Brain pericyte (primary cell): ENCODE measurements around the gene ADGRG7.
"Not testable (repeated sequence)": the region's sequence is repeated elsewhere in the genome, so short reads cannot be mapped to it uniquely, and the experiment has no call there.

Source experiments
- DNase-seq: peaks from one replicate; pipeline ENCODE4 v3.0.0-alpha.2; 2012; ENCODE audit warnings: low read depth, low spot score

The ADGRG7 gene, protein sequence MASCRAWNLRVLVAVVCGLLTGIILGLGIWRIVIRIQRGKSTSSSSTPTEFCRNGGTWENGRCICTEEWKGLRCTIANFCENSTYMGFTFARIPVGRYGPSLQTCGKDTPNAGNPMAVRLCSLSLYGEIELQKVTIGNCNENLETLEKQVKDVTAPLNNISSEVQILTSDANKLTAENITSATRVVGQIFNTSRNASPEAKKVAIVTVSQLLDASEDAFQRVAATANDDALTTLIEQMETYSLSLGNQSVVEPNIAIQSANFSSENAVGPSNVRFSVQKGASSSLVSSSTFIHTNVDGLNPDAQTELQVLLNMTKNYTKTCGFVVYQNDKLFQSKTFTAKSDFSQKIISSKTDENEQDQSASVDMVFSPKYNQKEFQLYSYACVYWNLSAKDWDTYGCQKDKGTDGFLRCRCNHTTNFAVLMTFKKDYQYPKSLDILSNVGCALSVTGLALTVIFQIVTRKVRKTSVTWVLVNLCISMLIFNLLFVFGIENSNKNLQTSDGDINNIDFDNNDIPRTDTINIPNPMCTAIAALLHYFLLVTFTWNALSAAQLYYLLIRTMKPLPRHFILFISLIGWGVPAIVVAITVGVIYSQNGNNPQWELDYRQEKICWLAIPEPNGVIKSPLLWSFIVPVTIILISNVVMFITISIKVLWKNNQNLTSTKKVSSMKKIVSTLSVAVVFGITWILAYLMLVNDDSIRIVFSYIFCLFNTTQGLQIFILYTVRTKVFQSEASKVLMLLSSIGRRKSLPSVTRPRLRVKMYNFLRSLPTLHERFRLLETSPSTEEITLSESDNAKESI

DNA sequence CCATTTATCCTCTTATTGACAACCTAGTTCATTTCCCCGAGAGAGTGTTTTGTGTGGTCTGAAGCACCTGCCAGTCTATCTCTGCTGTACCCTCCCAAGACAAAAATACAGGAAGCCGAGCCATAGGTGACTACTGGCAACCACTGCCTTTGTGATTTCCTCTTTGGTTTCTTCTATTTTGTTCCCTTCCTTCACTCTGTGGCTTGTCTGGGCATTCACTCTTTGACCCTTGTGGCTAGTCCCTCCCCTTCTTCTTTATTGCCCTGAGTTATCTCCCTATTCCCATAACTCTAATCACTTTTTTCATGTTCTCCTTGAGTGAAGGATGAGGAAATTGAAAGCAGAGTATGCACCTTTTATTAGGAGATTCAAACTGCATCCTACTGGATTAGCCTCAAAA lies at the start of gene ADGRG7:
Gene ADGRG7 (plus strand): TSS at position 297 of the 400 bp plus-strand sequence. CDS start 256 bp downstream, outside the sequence.
- DNase-seq: no peak

DNA sequence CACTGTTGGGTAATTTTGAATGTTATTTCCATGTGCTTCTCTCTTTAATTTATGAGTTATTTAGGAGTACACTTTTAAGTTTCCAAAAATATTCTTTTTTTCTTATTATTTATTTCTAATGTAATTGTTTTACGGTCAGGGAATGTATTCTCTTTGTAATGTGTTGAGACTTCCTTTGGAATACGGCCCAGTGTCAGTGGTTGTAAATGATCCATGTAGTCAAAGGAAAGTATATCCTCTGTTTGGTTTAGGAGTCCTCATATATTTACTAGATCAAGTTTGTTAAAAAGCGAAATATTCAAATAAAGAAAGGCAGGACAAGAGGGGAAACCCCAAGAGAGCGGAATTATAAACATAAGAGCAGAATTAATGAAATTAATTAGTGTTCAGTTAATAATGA lies 49.0 kb upstream of the ADGRG7 start:
- DNase-seq: no peak

DNA sequence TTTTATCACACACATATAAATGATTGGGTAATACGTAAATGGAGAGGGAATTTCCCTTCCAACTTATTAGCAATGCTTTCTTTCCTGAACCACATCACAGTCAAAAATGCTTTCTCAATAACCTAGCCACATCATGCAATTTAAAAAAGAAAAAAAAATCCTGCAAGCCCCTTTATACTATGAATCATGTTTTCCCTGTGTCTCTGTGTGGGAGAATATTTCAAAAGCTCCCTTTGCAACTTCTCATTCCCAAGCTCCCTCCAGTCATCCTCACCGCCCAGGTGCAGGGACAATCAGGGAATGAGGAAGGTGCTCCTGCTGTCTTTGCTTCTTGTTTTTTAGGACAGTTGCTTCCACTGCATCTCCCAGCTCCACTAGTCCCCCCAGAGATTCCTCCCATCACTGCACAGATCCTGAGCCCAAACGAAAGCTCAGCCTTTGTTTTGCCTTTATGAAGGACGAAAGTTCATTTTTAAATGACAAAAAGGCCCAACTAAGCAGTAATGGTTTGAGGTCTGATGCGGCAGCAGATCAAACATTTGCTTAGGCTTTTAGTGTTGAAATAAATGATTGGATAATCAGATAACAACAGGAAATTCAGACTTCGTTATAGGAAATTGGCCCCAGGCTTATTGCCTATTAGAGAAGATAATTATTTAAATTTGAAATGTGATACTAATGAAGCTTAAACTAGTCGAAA lies 47.8 kb upstream of the ADGRG7 start:
- no peak for DNase-seq

DNA sequence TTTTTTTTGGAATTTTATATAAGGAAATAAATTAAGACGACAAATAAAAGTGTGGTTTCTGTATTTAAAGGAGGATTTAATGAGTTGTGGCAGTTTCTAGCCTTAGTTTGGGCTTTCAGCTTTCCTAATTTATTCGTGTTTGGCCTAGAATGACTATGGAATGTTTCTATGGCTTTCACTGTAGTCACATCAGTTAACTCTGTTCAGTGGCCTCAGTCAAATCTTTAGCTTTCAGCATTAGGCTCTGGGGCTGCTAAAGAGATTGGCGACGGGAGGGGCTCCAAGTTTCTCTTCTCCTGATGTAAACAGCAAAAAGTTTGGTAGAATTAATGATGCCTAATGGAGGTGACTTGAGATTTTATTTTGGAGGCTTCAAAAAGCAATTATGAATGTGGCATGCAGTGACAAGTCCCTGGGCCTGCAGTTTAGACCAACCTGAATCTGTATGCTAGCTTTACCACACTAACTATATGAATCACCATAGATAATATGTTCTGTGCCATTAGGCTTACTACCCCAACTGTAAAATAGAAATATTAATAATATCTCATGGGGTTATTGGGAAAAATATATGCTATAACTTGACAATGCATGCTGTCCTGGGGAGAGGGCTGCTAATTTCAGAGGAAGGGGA lies 47.1 kb upstream of the ADGRG7 start:
- no peak for DNase-seq

DNA sequence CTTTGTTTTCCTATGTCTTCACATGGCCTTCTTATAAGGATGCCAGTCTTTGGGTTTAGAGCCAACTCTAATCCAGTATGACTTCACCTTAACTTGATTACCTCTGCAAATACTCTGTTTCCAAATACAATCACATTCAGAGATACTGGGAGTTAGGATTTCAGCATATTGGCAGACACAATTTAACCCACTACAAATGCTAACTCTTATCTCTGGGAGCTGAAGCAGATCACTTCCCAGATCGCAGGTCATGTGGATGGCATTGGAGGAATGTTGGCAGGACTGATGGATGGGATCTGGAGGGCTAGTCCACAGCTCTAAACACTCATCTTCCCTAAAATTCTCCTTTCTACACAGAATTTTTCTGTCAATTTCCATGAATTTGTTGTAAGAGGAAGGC lies 46.2 kb upstream of the ADGRG7 start:
- DNase-seq: no peak

DNA sequence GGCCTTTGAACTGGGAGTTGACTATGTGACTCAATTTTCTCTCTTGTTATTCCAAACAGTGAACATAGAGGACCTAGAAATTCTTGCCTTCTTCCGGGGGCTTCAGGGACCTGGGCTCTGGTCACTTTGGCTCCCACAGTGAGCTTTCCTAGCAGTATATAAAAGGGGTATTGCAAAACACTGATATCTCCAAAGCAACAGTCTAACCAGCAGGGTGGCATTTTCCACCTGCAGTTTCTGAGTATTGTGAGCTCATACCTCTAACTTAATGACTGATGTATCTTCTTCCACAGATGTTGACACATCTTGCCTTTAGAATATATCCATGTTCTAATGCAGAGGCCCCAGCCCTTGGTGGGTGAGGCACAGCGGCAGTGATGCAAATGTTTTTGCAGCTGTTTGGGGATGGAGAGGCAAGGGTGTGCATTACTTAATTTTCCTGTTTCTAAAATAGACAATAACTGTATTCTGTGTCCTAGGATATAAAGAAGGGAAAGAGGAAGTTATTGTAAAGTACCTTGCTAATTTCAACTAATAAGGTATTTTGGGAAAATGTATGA lies 45.7 kb upstream of the ADGRG7 start:
- no peak for DNase-seq

DNA sequence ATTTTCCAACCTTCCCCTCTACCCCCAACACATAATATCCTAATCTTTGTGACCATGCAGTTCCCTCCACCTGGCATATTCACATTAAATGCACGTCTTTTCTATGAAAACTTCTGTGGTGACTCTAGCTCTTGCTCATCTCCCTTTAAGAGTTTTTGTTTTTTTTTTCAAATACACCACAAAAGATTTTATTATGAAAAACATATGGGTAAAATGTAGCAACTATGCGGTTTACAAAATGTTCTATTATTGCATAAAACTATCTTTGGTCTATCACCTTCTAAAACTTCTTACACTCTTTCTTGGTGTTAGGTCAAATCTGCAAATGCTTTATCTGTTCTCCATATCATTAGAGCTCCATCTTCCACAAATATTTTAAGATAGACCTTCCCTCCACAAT lies 38.6 kb upstream of the ADGRG7 start:
- DNase-seq: no peak

DNA sequence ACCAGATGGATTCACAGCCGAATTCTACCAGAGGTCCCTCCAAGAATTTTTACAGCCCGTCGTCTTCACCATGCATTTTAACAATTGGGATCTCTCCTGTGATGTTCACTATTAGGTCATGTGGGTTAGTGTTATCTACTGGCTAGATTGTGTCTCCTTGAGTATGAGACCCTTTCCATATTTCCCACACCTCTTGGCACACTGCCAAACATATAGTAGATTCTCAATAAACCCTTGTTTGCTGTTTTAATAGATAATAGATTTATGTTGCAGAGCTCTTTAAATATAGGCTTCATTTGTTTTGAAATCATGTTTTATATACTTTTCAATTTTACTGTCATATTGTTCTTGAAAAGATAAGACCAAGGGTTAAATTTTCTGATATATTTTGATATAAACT lies 34.9 kb upstream of the ADGRG7 start:
- DNase-seq: no peak

DNA sequence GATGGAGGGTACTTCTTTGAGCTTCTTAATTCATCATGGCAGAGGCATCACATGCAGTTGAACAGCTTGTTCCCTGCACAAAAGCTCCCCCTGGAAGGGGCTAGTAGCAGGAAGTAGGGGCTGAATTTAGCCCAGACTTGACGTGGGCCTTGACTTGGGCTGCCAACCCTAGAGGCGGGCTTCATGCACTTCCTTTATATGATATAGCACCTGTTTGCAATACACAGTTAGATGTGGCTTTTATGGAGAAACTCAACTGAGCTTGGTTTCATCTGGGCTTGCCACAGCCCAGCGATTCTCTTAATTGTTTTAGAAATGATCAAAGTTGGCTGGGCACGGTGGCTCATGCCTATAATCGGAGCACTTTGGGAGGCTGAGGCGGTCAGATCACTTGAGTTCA lies 33.7 kb upstream of the ADGRG7 start:
- DNase-seq: no peak

DNA sequence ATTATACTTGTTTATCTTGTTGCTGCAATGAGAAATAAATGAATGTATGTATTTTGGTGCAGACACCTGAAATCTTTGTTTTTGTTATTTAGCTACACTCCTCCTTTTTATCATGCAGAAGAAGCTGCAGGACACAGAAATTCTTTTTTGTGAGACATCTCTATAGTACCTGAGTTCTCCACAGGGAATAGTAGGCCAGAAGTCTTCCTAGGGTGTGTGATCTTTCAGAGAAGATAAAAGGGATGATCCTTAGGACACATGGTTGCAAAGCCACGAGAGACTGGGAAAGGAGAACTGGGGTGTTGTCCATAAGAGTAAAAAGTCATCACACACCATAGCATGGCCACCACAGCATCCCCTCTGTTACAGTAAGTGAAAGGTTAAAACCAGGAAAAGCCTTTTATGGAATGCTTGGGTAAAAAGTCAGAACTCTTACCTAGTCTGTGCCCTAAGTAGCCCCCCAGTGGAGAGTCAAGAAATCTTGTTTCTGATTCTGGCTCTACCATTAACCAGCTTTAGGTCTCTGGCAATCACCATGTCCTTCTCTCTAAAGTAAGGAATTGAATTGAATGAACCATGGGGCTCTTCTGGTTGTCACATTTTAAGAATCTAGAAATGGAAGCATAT lies 31.9 kb upstream of the ADGRG7 start:
- no peak for DNase-seq

DNA sequence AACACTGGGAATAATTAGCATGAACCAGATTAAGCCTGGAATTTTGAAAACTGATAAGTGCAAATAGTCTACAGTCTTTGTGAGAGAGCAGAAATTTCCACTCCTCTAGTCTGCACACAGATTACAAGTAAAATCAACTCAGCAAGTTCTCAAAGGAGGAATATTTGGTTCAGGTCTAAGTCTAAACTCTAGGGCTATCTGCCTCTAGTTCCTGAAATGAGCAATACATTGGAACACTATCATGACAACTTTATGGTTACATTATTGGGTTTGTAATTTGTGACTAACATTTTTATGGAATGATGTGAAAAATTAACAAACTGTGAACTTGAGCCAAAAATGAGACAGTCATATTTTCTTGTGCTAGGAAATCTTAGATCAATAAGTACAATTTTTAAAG lies 30.8 kb upstream of the ADGRG7 start:
- DNase-seq: no peak

DNA sequence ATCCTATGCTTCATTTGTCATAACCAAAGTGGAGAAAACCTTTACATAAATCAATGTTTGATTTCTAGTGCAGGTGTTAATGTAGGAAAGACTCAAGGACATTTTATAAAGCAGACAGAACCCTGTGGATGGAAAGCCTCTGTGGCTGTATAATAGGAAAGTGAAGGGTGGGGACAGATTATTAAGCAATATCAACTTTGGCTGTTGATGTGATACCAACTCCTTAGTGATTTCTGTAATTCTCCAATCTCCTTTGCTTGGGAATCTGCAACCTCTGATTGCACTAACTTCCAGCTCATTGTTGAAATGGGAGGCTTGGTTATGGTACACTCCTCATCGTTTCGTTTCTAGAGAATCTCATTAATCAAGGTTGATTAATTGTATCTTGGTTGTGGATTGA lies 29.3 kb upstream of the ADGRG7 start:
- DNase-seq: no peak

DNA sequence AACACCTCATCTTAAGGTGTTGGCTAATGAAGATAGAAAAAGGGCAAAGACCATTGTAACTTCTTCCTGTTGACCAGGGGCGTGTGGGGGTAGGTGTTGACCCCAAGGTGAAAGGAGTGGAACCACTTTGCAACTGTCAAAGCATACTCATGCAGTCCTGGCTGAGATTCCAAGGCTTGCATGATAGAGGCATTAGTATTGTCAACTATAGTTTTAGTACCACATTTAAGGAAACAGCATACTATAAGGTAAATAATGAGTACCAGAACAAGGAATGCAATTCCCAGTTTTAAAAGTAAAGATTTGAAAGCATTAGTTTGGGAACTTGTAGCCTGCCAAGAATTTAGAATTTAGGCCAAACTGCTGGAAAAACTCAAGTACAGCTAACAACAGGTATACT lies 27.8 kb upstream of the ADGRG7 start:
- no peak for DNase-seq

DNA sequence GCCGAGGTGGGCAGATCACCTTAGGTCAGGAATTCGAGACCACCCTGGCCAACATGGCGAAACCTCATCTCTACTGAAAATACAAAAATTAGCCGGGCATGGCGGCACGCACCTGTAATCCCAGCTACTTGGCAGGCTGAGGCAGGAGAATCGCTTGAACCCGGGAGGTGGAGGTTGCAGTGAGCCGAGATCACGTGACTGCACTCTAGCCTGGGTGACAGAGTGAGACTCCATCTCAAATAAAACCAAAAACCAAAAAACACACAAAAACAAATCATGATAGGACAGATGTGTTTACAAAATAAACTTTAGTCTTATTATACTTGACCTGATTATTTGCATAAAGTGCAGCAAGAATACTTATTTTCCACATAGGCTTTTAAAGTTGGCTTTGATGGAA lies 27.2 kb upstream of the ADGRG7 start:
- not testable (repeated sequence) for DNase-seq

DNA sequence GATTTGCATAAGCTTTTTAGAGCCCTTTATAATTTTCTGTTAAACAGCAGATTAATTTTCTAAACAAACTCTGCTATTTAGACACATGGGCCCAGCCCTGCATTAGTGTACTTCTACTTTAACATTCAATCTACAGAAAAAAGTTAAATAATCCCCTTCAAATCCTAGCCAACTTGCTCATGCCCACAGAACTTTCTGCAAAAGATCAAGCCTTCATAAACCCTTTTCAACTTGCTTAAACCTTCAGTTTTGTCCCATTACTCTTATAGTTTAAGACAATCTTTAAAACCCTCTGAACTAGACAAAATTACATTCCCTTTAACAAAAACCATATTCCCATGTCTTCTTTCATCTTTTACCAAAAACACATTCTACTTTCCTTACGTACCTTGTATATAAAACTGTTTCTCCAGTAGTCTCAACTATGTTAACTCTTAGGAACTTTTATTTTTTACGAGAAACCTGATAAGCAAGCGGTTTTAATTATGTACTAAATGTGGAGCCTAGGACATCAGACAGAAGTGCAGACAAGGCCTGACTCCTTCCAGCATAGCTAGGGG lies 25.2 kb upstream of the ADGRG7 start:
- DNase-seq: no peak

DNA sequence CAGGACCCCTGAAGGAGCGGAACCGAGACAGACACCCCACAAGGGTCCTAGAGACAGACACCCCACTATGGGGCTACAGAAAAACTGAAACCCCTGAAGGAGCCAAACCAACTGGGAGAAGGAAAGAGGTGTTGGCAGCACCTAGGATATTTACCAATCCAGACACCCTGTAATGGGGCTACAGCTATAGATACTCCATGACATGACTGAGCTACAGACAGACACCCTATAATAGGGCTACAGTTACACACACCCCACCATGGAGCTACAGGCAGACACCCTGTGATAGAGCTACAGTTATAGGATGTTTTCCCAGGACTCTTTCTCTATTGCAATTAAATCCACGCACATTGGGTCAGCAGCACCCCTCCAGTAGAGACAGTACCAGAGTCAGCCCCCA lies 22.6 kb upstream of the ADGRG7 start:
- DNase-seq: no peak

DNA sequence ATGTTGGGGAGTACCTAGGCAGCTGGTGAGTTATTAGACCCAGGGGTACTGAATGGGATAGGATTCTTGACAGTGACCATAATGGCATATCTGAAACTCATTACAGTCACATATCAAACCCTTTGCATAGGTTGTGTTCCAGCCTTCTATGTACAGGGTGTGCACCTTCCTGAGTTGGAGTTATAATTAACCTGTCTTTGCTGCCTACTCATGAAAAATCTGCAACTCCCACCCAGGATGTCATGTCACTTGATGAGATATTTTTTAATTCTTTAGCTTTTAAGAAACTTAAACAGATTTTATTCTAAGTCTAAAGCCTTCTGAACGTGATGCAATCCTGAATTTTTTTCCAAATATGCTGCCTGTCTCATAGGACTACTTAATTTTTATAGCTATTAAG lies 21.1 kb upstream of the ADGRG7 start:
- no peak for DNase-seq

DNA sequence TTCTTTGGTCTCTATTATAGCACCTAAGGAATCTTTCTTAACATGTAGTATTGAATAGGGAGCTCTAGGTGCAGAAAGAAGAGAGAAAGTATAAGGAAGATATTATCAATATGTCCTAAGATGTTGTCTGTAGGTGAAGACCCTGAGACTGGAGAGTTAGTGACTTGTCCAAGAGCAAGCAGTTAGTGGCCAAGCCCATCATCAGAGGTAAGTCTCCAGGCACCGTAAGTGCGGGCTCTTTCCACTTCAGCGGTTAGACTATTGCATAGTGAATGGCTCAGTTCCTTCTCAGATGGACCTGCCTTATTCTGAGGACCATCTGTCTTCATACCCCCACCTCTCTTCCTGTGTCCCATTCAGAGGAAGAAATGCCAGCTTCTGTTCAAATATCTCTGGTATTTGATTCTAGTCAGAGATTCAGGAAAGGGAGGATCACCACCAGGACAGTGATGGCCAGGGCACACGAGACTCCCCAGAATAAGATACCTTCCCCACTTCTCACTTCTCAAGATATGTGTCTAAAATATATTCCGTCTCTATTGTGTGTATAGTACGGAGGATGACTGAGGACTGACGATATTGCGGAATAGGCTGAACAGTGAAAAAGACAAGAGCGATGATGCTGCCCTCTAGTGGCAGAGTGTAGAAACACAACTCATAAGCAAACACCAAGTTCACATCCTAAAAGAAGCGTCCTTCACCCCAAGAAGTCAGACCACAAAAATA lies 19.1 kb upstream of the ADGRG7 start:
- DNase-seq: peak; percentile 20

DNA sequence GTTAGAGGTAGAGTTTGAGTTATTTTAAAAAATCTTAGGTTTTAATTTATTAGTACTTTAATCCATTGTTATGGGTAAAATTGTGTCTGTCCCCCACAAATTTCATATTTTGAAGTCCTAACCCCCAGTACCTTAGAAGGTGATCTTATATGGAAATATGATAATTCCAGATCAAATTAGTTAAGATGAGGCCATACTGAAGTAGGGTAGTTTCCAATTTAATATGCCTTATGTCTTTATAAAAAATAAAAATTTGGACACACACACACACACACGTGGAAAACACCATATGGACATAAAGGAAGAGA lies 18.6 kb upstream of the ADGRG7 start:
- DNase-seq: no peak

DNA sequence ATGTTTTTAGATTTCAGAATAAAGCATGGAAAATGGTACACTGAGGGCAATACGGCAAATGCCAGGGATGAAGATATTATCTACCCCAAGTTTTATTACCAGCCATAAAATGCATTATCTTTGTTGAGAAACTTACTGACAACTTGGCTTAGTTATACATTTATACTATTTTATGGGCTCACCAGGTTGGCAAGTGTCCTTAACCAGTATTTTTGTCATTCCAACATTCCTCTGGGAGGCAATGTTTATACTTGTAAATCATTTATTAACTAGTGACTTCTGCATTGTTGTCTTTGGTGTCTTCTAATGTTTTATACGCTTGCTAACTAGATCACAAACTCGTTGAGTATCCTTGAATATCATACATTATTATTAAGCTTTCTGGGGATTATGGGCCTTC lies 18.0 kb upstream of the ADGRG7 start:
- DNase-seq: no peak
